Ishikawa (cell line): ENCODE results near the gene SPRY4.

Source experiments
- CEBPB ChIP-seq: IDR thresholded peaks from 2 replicates; pipeline ENCODE4 v1.6.1; 2012
- CREB1 ChIP-seq: IDR thresholded peaks from 2 replicates; pipeline ENCODE4 v1.6.1; 2012; ENCODE audit warnings: low read depth
- EGR1 ChIP-seq: IDR thresholded peaks from 2 replicates; pipeline ENCODE4 v1.6.1; 2012
- EP300 ChIP-seq: IDR thresholded peaks from 2 replicates; pipeline ENCODE4 v1.6.1; 2012; ENCODE audit warnings: borderline replicate concordance
- FOXM1 ChIP-seq: IDR thresholded peaks from 2 replicates; pipeline ENCODE4 v1.6.1; 2012; ENCODE audit warnings: low read depth, borderline replicate concordance
- NFIC ChIP-seq: IDR thresholded peaks from 2 replicates; pipeline ENCODE4 v1.6.1; 2012
- RAD21 ChIP-seq: IDR thresholded peaks from 2 replicates; pipeline ENCODE4 v1.6.1; 2012; ENCODE audit warnings: low read depth
- TAF1 ChIP-seq: IDR thresholded peaks from 2 replicates; pipeline ENCODE4 v1.6.1; 2012; ENCODE audit warnings: low read depth, mild to moderate bottlenecking
- TCF12 ChIP-seq: IDR thresholded peaks from 2 replicates; pipeline ENCODE4 v1.6.1; 2012; ENCODE audit warnings: low read depth
- TEAD4 ChIP-seq: IDR thresholded peaks from 2 replicates; pipeline ENCODE4 v1.6.1; 2012
- YY1 ChIP-seq: IDR thresholded peaks from 2 replicates; pipeline ENCODE4 v1.6.1; 2012; ENCODE audit warnings: low read depth
- ZBTB7A ChIP-seq: IDR thresholded peaks from 2 replicates; pipeline ENCODE4 v1.6.1; 2012; ENCODE audit warnings: low read depth
- TF ChIP-seq, protein P1 (sequence below): IDR thresholded peaks from 2 replicates; pipeline ENCODE4 v1.6.1; 2012; ENCODE audit warnings: low read depth, mild to moderate bottlenecking
- TF ChIP-seq, protein P2 (sequence below): IDR thresholded peaks from 2 replicates; pipeline ENCODE4 v1.6.1; 2012
- TF ChIP-seq, protein P3 (sequence below): IDR thresholded peaks from 2 replicates; pipeline ENCODE4 v1.6.1; 2012

Gene SPRY4

DNA sequence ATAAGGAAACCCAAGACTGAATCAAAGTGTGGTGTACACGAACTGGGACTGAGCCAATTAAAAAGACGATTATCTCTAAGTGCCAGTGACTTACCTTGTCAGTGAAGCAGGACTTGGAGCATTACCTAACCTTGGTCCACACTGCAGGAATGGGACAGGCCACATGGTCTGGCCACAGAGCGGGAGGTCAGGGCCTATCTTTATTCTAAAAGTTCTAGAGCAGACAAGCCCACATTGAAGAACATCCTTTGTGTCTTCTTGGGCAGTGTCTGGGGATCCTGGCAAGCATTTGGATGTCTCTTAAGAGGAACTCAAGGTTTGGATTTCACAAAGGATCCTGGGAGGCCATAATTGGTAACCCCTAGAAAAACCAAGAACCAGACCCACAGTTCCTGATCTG, 16.5 kb downstream of the SPRY4 start:
- TF ChIP-seq, protein P1, sequence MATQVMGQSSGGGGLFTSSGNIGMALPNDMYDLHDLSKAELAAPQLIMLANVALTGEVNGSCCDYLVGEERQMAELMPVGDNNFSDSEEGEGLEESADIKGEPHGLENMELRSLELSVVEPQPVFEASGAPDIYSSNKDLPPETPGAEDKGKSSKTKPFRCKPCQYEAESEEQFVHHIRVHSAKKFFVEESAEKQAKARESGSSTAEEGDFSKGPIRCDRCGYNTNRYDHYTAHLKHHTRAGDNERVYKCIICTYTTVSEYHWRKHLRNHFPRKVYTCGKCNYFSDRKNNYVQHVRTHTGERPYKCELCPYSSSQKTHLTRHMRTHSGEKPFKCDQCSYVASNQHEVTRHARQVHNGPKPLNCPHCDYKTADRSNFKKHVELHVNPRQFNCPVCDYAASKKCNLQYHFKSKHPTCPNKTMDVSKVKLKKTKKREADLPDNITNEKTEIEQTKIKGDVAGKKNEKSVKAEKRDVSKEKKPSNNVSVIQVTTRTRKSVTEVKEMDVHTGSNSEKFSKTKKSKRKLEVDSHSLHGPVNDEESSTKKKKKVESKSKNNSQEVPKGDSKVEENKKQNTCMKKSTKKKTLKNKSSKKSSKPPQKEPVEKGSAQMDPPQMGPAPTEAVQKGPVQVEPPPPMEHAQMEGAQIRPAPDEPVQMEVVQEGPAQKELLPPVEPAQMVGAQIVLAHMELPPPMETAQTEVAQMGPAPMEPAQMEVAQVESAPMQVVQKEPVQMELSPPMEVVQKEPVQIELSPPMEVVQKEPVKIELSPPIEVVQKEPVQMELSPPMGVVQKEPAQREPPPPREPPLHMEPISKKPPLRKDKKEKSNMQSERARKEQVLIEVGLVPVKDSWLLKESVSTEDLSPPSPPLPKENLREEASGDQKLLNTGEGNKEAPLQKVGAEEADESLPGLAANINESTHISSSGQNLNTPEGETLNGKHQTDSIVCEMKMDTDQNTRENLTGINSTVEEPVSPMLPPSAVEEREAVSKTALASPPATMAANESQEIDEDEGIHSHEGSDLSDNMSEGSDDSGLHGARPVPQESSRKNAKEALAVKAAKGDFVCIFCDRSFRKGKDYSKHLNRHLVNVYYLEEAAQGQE: no peak
- TF ChIP-seq NFIC: no peak
- no peak for TF ChIP-seq YY1
- no peak for TF ChIP-seq TAF1
- no peak for TF ChIP-seq EGR1
- TF ChIP-seq CEBPB: no peak
- TF ChIP-seq, protein P2, sequence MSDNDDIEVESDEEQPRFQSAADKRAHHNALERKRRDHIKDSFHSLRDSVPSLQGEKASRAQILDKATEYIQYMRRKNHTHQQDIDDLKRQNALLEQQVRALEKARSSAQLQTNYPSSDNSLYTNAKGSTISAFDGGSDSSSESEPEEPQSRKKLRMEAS: no peak
- TF ChIP-seq TEAD4: no peak
- no peak for TF ChIP-seq ZBTB7A
- TF ChIP-seq, protein P3, sequence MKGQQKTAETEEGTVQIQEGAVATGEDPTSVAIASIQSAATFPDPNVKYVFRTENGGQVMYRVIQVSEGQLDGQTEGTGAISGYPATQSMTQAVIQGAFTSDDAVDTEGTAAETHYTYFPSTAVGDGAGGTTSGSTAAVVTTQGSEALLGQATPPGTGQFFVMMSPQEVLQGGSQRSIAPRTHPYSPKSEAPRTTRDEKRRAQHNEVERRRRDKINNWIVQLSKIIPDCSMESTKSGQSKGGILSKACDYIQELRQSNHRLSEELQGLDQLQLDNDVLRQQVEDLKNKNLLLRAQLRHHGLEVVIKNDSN: no peak
- no peak for TF ChIP-seq EP300
- no peak for TF ChIP-seq FOXM1
- TF ChIP-seq RAD21: no peak
- TF ChIP-seq TCF12: no peak
- TF ChIP-seq CREB1: no peak

DNA sequence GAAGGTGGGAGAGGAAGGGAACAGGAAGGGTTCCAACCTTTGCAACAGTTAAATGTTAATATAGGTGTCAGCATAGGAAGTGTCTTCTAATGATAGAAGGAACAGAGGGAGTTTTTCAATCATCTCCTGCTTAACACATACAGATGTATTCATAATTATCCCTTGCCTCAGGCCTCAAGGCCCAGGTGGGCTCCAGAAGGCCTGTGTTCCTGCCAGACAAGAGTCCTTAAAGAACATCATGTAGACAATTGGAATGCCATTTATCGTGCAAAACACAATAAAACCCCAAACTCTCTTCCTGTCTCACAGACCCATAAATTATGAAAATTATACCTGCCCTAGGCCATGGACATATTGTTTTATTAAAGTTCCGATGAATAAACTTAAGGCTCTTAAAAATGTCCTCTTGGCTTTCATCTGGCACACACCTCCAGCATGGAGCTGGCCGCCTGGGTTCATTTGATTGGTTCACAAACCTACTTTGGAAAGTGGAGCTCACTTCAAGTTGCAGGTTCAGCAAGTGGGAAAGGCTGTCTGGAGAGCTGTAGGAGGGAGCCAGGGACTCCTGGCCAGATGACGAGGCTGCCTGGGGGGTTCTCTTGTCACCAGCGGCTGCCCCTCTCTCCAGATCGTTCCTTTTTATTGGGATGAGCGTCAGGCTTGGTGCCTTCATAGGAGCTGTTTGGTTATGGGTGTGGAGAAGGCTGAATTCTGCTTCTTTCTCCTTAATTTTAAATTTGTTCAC, 17.5 kb downstream of the SPRY4 start:
- TF ChIP-seq, protein P1: no peak
- no peak for TF ChIP-seq FOXM1
- TF ChIP-seq TCF12: no peak
- TF ChIP-seq EP300: 0 out of 2 replicates have a peak, but pooled peaks have one; percentile 42

DNA sequence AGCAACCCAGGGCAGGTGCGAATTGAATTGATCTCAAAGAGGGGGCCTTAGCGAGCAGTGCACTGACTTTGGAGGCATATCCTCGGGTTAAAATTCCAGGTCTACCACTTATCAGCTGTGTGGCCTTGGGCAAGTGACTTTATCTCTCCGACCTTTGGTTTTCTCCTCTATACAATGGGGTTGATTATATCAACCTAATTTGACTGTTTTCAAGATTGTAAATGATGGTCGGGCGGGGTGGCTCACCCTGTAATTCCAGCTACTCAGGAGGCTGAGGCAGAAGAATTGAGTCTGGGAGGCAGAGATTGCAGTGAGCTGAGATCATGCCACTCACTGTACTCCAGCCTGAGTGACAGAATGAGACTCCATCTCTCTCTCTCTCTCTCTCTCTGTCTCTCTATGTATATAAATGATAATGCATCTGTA, 18.7 kb downstream of the SPRY4 start:
- TF ChIP-seq RAD21 (no peak), YY1 (no peak), NFIC (no peak), EP300 (no peak), TEAD4 (no peak), ZBTB7A (no peak), CEBPB (no peak), EGR1 (no peak)
- TF ChIP-seq, protein P2: no peak
- TF ChIP-seq, protein P3: no peak

DNA sequence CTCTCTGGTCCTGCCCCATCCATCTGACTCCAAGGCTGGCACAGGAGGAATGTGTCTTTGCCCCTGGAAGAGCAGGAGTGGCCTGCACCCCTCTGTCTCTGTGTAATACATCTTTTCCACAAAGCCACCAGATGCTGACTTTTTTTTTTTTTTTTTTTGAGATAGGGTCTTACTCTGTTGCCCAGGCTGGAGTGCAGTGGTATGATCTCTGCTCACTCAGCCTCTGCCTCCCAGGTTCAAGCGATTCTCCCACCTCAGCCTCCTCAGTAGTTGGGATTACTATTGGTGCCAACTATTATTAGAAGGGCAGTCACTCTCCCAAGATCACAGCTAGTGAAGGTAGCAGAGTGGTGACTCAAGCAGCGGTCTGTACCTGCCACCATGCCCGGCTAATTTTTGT, 19.6 kb downstream of the SPRY4 start:
- no peak for TF ChIP-seq CREB1
- no peak for TF ChIP-seq CEBPB

DNA sequence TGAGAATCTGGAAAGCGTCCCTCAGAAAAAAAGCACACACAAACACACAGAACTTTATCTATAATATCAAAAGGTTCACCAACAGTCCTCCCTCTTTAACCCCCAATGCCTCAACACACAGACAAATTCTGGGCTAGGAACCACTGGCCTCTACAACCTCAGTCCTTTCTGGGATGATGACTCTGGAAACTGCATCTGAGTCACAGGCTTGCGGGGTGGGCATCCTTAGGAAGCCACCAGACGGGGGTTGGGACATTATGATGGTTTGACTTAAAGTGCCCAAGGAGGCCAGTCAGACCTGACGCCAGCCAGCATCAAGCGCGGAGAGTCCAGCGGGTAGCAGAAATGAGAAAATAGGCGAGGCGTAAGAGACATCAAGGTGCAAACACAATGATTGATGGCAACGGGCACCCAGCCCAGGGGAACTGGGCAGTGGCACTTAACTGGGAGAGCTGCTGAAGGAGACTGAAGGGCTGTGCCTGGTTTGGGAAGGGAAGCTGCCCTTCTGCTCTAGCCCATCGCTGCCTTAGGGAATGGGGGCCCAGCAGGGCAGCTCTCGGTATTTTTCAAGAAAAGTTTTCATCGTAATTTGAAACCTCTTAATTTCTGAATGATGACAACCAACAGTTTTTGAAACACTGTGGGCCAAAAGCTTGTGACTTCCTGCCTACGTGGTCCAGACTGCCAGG, 20.7 kb downstream of the SPRY4 start:
- TF ChIP-seq RAD21 (no peak; the same call in 1 of the 2 replicates), TEAD4 (no peak), EGR1 (no peak), ZBTB7A (no peak), CREB1 (no peak), NFIC (peak; percentile 77), TAF1 (no peak), FOXM1 (no peak), EP300 (no peak), YY1 (no peak), TCF12 (0 out of 2 replicates have a peak, but pooled peaks have one; percentile 48)
- TF ChIP-seq, protein P3: 0 out of 2 replicates have a peak, but pooled peaks have one; percentile 5
- TF ChIP-seq, protein P2: peak; percentile 12; the same call in 1 of the 2 replicates
- TF ChIP-seq, protein P1: no peak
